Stimulated activated CD4-positive, alpha-beta T cell treated with anti-CD3 and anti-CD28 coated beads, Interleukin-1b, Interleukin-23, amount 100 ng/mL, for 4 hours (primary cell): ENCODE results near the gene IARS2.
"Not testable (repeated sequence)": the region's sequence is repeated elsewhere in the genome, so short reads cannot be mapped to it uniquely, and the experiment has no call there.

Experiments
- DNase-seq, 2 donors: peaks; one replicate each; pipeline ENCODE4 v3.0.0-alpha.2; 2020; ENCODE audit warnings: low read depth in 2 of 2

Gene IARS2

GRCh38 chr1:220112600-220112999, 18.7 kb downstream of the IARS2 start:
- not testable (repeated sequence) for DNase-seq

- peak in 1 of 2 donors; percentile 12 for DNase-seq
Observed at GRCh38 chr1:220113136-220113695, 19.3 kb downstream of the IARS2 start.

GRCh38 chr1:220119043-220119512, 25.1 kb downstream of the IARS2 start:
- DNase-seq, result no peak

- DNase-seq, result no peak
Observed at GRCh38 chr1:220121791-220122530, 28.0 kb downstream of the IARS2 start.

GRCh38 chr1:220123066-220123465, 29.1 kb downstream of the IARS2 start:
- no peak for DNase-seq

GRCh38 chr1:220123889-220124288, 30.0 kb downstream of the IARS2 start:
- DNase-seq, result no peak

- DNase-seq, result no peak
Observed at GRCh38 chr1:220124542-220124941, 30.6 kb downstream of the IARS2 start.

- DNase-seq, result no peak
Observed at GRCh38 chr1:220127076-220127475, 33.1 kb downstream of the IARS2 start.

GRCh38 chr1:220129479-220130210, 35.7 kb downstream of the IARS2 start:
- DNase-seq, result no peak

- DNase-seq, result no peak
Observed at GRCh38 chr1:220135755-220136154, 41.8 kb downstream of the IARS2 start.

GRCh38 chr1:220137019-220137786, 43.3 kb downstream of the IARS2 start:
- DNase-seq, result no peak

- DNase-seq, result no peak
Observed at GRCh38 chr1:220139966-220140365, 46.0 kb downstream of the IARS2 start.

- DNase-seq, result no peak
Observed at GRCh38 chr1:220144051-220144450, 50.1 kb downstream of the IARS2 start.

- no peak for DNase-seq
Observed at GRCh38 chr1:220149742-220150141, 55.8 kb downstream of the IARS2 start.

GRCh38 chr1:220151454-220151853, 57.5 kb downstream of the IARS2 start:
- DNase-seq, result no peak

- no peak for DNase-seq
Observed at GRCh38 chr1:220153147-220153546, 59.2 kb downstream of the IARS2 start.

GRCh38 chr1:220156620-220157146, 62.8 kb downstream of the IARS2 start:
- DNase-seq, result no peak

GRCh38 chr1:220157738-220158137, 63.8 kb downstream of the IARS2 start:
- no peak for DNase-seq

GRCh38 chr1:220158530-220158929, 64.6 kb downstream of the IARS2 start:
- DNase-seq, result not testable (repeated sequence)

GRCh38 chr1:220159041-220159440, 65.1 kb downstream of the IARS2 start:
- no peak for DNase-seq

GRCh38 chr1:220160027-220160426, 66.1 kb downstream of the IARS2 start:
- DNase-seq, result no peak

GRCh38 chr1:220164116-220164515, 70.2 kb downstream of the IARS2 start:
- DNase-seq, result no peak
